Right cardiac atrium (tissue), 5 donors: ENCODE results near the gene TWNK. TPM values are rescaled to one million over a fixed set of nuclear protein-coding genes. Genes with fewer than 3 reads are reported as not detected.

Source experiments
- ATAC-seq, 2 donors: fragments of 200-7000 bp; cut with Tn5 transposase; one replicate each; pipeline versions ENCODE4 v1.8.0 to v1.9.1; 2020; ENCODE audit warnings: moderate library complexity in 2 of 2, mild to moderate bottlenecking in 1 of 2
- DNase-seq, 3 donors: peaks; one replicate each; pipeline ENCODE4 v3.0.0-alpha.2; 2020
- H3K27ac ChIP-seq: one replicate; pipeline ENCODE4 v1.5.1; 2013; ENCODE audit warnings: mild to moderate bottlenecking, low read length, control low read depth, moderate library complexity
- H3K27me3 ChIP-seq: one replicate; pipeline ENCODE4 v1.6.1; 2013; ENCODE audit not compliant: control insufficient read depth, insufficient read depth
- H3K4me1 ChIP-seq: one replicate; pipeline ENCODE4 v1.6.1; 2013; ENCODE audit warnings: low read length; ENCODE audit not compliant: control insufficient read depth, insufficient read depth
- H3K4me3 ChIP-seq: one replicate; pipeline ENCODE4 v1.5.1; 2013; ENCODE audit warnings: low read length, control low read depth
- H3K9me3 ChIP-seq: one replicate; pipeline ENCODE4 v1.6.1; 2013; ENCODE audit warnings: low read length; ENCODE audit not compliant: control insufficient read depth
- WGBS: extraction: QIAGEN DNeasy Blood & Tissue Kit; methylation state at CpG from one replicate; pipeline ENCODE4 v1.1.7; 2013; 5-methylcytosine and 5-hydroxymethylcytosine counted together
- intact Hi-C, 4 donors: fragments of 100-400 bp; cut with DNase I; formaldehyde crosslinking; loops; one replicate each; pipeline versions ENCODE4 v1.11.0 to v1.14.0; 2022 to 2023
- polyA plus RNA-seq: library from polyadenylated mRNA; stranded (reverse); fragments of 200-250 nt; gene quantifications from one replicate; pipeline ENCODE4 v1.2.3, GENCODE V29; 2013
- total RNA-seq, 4 donors: library from RNA; stranded (reverse); fragmentation: NEBNext Ultra II Directional; extraction: Animal tissue kit (Norgen Biotek cat#: 25700); gene quantifications; one replicate each; pipeline ENCODE4 v1.2.1, GENCODE V29; 2021
- donor health status: healthy with polysubstance abuse.
- donor health status: DM: no; HTN: yes; CAD: no.
- donor health status: DM: no; HTN: no; CAD: no.
- donor health status: DM: no; HTN: yes; CAD: no; lungs with severe emphysema.
- donor health status: DM: yes; HTN: yes; CAD: no.

Gene TWNK
- total and polyA plus RNA-seq, 5 donors: 4.3 to 7.5 (median 4.9) TPM

DNA sequence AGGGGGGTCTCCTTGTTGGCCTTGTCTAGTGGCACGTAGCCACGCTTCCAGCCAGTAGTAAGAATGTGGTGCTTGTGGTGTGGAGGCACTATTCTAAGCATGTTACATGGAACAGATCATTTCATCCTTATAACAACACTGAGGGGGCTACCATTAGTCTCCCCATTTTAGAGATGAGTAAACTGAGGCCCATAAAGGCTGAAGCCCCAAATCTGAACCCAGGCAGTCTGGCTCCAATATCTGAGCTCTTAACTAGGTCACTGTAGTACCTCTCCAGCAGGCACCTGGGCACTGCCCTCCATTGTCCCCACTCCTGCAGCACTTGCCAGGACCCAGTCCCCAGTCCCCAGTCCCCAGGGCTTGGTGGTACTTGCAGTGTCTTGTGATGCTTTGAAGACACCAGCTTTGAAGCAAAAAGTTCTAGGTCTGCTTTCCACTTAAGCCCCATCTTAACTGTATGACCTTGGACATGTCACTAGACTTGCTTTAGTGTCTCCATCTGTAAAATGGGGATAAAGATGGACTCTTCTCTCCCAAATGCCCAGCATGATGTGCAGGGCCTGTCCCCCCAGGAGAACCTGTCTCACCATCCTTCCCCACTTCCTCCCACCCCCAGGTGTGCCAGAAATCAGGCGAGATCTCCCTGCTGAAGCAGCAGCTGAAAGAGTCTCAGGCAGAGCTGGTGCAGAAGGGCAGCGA, 18.7 kb downstream of the TWNK start:
- 90% methylated on average over 4 of the region's 4 CpGs for WGBS
- H3K27ac ChIP-seq: no peak overlapping the region
- H3K4me3 ChIP-seq: no peak overlapping the region
- H3K4me1 ChIP-seq: peaks cover 7% of the 10 kb centered on the region
- no peaks in the 10 kb centered on the region for H3K27me3 ChIP-seq
- intact Hi-C loops: no loop called here
- H3K9me3 ChIP-seq: no peaks in the 10 kb centered on the region
- no peak for DNase-seq
- no peak for ATAC-seq

DNA sequence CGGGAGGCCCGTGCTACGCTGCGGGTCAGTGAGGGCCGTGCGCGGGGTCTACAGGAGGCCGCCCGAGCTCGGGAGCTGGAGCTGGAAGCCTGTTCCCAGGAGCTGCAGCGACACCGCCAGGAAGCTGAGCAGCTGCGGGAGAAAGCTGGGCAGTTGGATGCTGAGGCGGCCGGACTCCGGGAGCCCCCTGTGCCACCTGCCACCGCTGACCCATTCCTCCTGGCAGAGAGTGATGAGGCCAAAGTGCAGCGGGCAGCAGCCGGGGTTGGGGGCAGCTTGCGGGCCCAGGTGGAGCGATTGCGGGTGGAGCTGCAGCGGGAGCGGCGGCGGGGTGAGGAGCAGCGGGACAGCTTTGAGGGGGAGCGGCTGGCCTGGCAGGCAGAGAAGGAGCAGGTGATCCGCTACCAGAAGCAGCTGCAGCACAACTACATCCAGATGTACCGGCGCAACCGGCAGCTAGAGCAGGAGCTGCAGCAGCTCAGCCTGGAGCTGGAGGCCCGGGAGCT, 19.3 kb downstream of the TWNK start:
- H3K9me3 ChIP-seq: no peaks in the 10 kb centered on the region
- H3K4me3 ChIP-seq: no peak overlapping the region
- H3K4me1 ChIP-seq: peaks cover 7% of the 10 kb centered on the region
- intact Hi-C loops: no loop called here
- 79% methylated on average over 33 of the region's 33 CpGs for WGBS
- H3K27me3 ChIP-seq: no peaks in the 10 kb centered on the region
- ATAC-seq (no peak), DNase-seq (peak in 1 of 3 donors; percentile 66)
- no peak overlapping the region for H3K27ac ChIP-seq

DNA sequence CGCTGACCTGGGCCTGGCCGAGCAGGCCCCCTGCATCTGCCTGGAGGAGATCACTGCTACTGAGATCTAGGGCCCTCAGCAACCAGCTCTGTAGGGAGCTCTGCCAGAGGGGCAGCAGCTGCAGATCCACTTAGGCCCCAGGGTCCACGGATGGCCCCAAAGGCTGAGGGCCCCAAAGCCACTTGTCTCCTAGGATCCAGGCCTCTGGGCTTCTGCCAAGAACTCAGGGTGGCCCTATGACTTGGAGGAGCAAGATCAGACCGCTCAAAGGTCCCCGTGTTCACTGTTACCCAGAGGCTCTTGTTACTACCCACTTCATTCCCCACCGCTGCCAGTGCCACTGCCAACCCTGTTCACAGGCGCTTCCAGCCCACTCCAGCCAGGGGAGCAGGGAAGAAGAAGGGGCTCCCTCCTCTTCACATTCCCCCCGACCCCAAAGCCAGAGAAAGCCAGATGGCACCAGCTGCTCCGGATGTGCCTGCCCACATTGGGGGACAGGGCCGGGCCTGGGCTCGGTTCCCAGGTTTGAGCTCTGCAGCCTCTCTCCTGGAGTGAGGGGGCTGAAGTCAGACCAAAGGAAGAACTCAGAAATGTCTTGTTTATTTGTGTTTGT, 19.9 kb downstream of the TWNK start:
- no peak overlapping the region for H3K4me3 ChIP-seq
- intact Hi-C loops: no loop called here
- WGBS: 49% methylated on average over 11 of the region's 11 CpGs
- H3K4me1 ChIP-seq: peaks cover 3% of the 10 kb centered on the region
- no peaks in the 10 kb centered on the region for H3K27me3 ChIP-seq
- H3K27ac ChIP-seq: peak overlapping the region; percentile 5
- no peaks in the 10 kb centered on the region for H3K9me3 ChIP-seq
- ATAC-seq (peak in 1 of 2 donors; percentile 7), DNase-seq (peak in 1 of 3 donors; percentile 79)

DNA sequence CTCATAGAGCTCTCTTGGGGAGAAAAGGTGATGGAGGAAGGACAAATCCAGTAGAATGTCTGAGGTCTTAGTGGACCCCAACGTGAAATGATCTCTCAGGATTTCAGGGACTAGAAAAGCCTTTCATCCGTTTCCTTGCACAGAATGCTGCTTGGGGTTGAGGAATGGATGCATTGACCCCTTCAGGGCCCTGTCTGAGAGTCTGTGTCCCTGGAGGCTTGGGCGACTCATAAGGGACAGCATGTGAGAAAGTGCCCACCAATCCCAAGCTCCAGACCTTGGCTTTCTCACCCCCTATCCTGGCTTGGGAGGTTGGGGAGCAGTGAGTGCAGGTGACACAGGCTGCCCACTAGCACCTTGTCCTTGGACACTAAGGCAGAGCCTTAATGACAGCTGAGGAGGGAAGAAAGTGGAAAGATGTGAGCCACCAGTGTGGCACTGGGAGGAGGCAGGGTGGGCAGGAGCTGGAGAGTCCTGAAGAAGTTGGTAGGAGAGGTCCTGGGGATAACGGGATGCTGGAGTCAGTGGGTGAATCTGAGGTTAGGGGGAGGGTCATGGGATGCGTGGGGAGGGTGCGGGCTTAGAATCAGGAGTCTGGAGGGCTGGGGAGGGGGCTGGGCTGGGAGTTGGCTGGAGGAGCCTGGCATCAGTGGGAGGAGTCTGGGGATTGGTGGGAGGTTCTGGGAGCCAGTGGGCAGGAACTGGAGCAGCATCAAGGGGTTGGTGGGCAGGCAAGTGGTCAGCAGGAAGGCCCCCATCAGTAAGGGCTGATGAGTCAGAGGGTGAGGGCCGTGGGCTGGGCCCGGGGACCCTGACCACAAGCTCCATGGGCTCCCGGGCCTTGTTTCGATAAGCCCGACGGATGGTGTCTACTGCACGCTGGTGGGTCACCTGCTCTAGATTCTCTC, 20.8 kb downstream of the TWNK start:
- H3K4me3 ChIP-seq: no peak overlapping the region
- intact Hi-C loops: no loop called here
- no peaks in the 10 kb centered on the region for H3K27me3 ChIP-seq
- 62% methylated on average over 13 of the region's 13 CpGs for WGBS
- no peak for ATAC-seq
- no peaks in the 10 kb centered on the region for H3K9me3 ChIP-seq
- DNase-seq: no peak
- H3K27ac ChIP-seq: no peak overlapping the region
- H3K4me1 ChIP-seq: no peaks in the 10 kb centered on the region

DNA sequence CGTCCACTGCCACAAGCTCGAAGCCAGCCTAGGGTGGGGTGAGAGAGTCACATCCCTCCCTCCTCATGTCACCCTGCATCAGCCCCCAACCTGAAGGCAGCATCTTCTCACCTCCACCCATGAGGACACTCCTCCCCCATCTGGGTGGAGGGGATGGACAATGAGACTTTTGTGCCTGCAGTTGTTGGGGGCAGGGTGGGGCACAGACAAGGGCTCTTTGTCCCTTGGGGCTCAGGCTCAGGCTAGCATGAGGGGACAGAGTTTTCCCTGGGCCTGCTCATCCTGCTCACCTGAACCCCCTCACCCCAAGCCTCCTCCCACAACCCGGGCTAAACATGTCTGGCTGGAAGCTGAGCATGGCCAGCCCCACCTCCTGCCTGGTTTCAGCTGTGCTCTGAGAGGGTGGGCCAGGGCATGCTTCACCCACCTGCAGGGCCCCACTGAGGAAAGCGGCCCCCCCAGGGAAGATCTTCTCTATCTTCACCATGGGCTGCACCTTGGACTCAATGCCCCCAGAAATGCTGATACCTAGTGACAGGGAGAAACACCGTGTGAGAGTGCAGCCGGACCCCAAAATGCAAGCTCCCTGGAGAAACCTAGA, 21.6 kb downstream of the TWNK start:
- Histone ChIP-seq H3K9me3 (no peaks in the 10 kb centered on the region), H3K4me3 (no peak overlapping the region), H3K4me1 (no peaks in the 10 kb centered on the region), H3K27ac (no peak overlapping the region), H3K27me3 (no peaks in the 10 kb centered on the region)
- 78% methylated on average over 6 of the region's 6 CpGs for WGBS
- ATAC-seq: no peak
- DNase-seq: no peak
- intact Hi-C loops: no loop called here

DNA sequence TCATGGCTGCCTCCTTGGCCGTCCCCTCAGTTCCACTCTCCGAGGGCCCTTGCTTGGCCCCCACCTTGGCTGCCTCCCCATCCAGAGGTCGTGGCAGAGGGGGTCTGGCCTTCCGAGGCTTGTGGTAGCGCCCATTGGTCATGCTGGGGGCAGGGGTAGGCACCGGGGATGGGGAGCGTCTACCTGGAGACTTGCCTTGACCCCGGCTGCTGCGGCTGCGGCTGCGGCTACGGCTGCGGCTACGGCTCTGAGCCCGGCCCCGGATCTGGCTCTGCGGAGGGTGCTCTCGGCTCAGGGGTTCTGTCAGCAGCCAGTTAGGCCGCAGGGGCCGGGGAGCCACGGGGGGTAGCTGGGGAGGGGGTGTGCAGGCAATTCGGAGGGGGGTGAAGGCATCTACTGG, 23.0 kb downstream of the TWNK start:
- H3K4me3 ChIP-seq: no peak overlapping the region
- no peaks in the 10 kb centered on the region for H3K9me3 ChIP-seq
- no peaks in the 10 kb centered on the region for H3K4me1 ChIP-seq
- H3K27me3 ChIP-seq: no peaks in the 10 kb centered on the region
- no peak overlapping the region for H3K27ac ChIP-seq
- DNase-seq (no peak), ATAC-seq (no peak)
- intact Hi-C loops: no loop called here
- 96% methylated on average over 22 of the region's 22 CpGs for WGBS

DNA sequence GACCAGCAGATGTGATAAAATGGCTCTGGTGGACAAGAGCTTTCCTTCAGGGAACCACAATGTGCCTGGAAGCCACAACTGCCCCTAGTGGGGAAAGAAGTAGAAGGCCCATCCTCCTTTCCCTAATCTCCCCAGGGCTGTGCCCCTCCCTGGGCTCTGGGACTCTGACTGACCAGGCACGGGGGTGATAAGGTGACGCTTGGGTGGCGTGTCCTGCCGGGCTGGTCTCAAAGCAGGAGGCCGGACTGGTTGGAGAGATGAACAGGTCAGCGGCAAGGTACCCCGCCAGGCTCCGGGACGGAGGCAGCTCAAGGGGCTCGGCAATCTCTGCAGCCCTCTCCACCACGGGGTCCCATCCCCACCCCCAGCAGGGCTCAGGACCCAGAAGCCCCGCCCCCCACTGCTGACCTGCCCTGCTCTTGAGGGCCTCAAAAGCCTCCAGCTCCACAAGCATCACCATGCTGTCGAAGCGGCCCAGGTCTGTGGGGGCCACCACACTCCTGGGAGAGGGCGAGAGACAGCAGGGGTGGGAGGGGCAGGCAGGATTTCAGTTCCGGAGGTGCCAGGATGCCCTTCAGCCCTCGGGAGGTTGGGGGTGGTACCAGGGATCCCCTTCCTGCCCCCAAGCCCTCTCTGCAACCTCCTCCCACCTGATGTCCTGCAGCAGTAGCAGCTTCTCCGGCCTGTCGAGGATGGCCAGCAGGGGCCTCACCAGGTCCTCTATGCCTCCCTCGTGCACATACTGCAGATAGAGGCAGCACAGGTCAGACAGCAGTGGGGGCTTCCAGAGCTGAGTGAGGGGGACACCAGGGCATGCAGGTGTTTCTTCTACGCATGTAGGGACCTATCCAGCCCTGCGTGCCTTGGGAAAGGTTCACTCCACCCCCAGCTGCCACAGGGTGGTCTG, 24.4 kb downstream of the TWNK start:
- 57% methylated on average over 22 of the region's 22 CpGs for WGBS
- ATAC-seq (no peak), DNase-seq (peak in 1 of 3 donors; percentile 69)
- Histone ChIP-seq H3K27ac (no peak overlapping the region), H3K4me1 (no peaks in the 10 kb centered on the region), H3K27me3 (no peaks in the 10 kb centered on the region), H3K9me3 (no peaks in the 10 kb centered on the region), H3K4me3 (no peak overlapping the region)
- intact Hi-C loops: loop anchor here in 1 of 4 donors (2.0 kb wide), 1 partner anchor 17 kb away; no protein-coding TSS in a partner anchor

DNA sequence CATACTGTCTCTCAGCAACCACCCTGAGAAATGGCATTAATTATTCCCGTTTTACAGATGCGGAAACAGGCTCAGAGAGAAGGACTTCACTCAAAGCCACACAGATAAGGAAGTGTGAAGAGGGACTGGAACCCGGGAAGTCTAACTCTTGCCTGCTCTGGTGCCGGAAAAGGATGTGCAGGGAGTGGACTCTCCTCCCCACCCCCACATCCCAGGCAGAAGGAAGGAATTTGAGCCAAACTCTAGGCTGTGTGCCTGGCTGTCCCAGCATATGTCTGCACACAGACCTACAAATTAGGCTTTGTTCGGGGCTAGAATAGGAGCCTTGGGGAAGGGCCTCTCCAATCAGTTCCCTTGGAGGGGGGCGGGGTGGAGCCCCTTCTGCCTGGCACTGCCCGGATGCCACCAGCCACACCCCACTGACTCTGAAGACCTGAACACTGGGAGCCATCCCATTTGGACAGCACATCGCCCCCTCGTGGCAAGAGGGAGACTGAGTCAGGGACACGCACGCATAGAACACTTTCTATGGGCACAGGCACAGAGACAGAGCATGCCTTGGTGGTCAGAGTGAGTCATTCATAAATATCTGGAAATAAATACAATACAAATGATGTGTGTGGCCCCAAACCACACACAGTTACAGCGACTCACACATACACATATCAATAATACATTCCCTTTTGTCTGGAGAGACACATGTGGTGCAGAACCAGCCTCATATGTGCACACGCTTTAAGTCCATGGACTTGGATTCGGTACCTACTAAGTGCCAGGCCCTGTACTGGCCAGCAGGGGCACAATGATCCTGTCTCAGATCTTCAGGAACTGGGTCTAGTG, 25.4 kb downstream of the TWNK start:
- 16% methylated on average over 14 of the region's 14 CpGs for WGBS
- intact Hi-C loops: loop anchor here in 1 of 4 donors (2.0 kb wide), 1 partner anchor 18 kb away; no protein-coding TSS in a partner anchor
- no peak overlapping the region for H3K27ac ChIP-seq
- no peak overlapping the region for H3K4me3 ChIP-seq
- no peaks in the 10 kb centered on the region for H3K27me3 ChIP-seq
- no peaks in the 10 kb centered on the region for H3K9me3 ChIP-seq
- peak; percentile 90 to 95 (median 95) for DNase-seq
- ATAC-seq: peak; percentile 87 to 88
- H3K4me1 ChIP-seq: no peaks in the 10 kb centered on the region

DNA sequence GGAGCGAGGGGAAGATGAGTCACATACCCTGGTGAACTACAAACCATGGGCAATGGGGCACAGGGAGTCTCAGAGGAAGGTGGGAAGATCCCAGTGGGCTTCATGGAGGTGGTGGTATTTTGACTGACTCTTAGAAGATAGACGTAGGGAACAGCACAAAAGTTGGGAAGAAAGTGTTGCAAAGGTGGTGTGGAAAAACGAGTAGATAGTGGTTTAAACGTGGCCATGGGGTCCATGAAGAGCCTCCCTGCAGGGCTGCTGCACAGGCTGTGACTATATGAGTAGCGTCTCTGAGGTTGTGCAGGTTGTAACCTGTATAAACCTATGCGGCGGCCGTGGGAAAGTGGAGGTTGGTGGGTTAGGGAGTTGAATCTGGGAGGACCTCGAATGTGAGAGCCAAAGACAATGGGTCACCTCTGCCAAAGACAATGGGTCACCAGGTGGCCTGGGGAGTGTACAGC, 26.1 kb downstream of the TWNK start:
- H3K4me1 ChIP-seq: no peaks in the 10 kb centered on the region
- 56% methylated on average over 9 of the region's 9 CpGs for WGBS
- no peak overlapping the region for H3K4me3 ChIP-seq
- DNase-seq: no peak
- ATAC-seq: no peak
- no peaks in the 10 kb centered on the region for H3K27me3 ChIP-seq
- H3K27ac ChIP-seq: no peak overlapping the region
- intact Hi-C loops: loop anchor here in 1 of 4 donors (2.0 kb wide), 1 partner anchor 19 kb away; no protein-coding TSS in a partner anchor
- no peaks in the 10 kb centered on the region for H3K9me3 ChIP-seq
